Measurements from ENCODE around the gene UGT8. TPM values are rescaled to one million over a fixed set of nuclear protein-coding genes. Genes with fewer than 3 reads are reported as not detected.

The UGT8 gene
- total and polyA plus RNA-seq, 2 of the 8 experiments (the other 6 are each of a cell fraction or from before 2014, with no cell fraction given), result 16.9 to 26.9 TPM

DNA sequence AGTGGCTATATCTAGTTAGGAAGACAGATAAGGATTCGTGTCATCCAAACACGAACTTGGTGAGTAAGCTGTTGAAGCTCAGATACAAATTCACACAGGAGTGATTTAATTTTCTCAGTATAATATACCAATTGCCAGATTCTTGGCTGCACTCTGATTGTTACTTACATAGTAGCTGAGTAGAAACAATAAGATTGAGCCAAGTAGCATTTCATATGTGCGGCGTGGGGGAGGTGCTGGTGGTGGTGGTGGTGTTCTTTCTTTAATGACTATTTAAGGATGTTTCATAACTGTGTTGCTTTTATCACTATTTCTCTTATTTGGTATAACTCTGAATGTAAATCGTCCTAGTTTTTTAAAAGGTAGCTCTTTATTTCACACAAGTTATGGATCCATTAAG lies 102.9 kb downstream of the UGT8 start:
- no peaks in the 10 kb centered on the region for H3K79me2 ChIP-seq (ENCODE audit: control insufficient read depth in 1 of 2, insufficient read depth in 2 of 2, low read length in 2 of 2)
- ChIA-PET CTCF (ENCODE audit: partially characterized antibody) (interaction anchor here (0.9 to 1.4 kb wide), 4 partner anchors 10 to 328 kb away, joined by 3 to 6 read pairs (median 4); no protein-coding TSS in a partner anchor), POLR2A (ENCODE audit: partially characterized antibody) (no interaction called here)
- H4K8ac ChIP-seq (ENCODE audit: extremely low read depth, insufficient read depth, low read length), result no peak overlapping the region
- no peak overlapping the region for H2BK15ac ChIP-seq (ENCODE audit: low read length)
- no peak overlapping the region for H3K9ac ChIP-seq (replicated peaks in 1 of 4; ENCODE audit: extremely low read depth in 1 of 4, low read depth in 3 of 4, low read length in 3 of 4)
- H3K79me1 ChIP-seq (ENCODE audit: low read depth, low read length), result no peaks in the 10 kb centered on the region
- no peak overlapping the region for H4K5ac ChIP-seq (ENCODE audit: insufficient read length, low read depth, low read length)
- H3K36me3 ChIP-seq (ENCODE audit: control insufficient read depth in 2 of 4, insufficient read depth in 4 of 4, low read length in 3 of 4), result no peaks in the 10 kb centered on the region
- no peaks in the 10 kb centered on the region for H3K9me3 ChIP-seq (ENCODE audit: insufficient read depth in 2 of 2, low read depth in 1 of 2, low read length in 1 of 2)
- no peak overlapping the region for H3K4me2 ChIP-seq (ENCODE audit: insufficient read depth in 1 of 2, low read depth in 2 of 2, low read length in 2 of 2)
- H3K23ac ChIP-seq (ENCODE audit: insufficient read length), result no peak overlapping the region
- H3K4me3 ChIP-seq (ENCODE audit: extremely low read depth in 1 of 4, insufficient read depth in 2 of 4, low read depth in 3 of 4, low read length in 4 of 4), result no peak overlapping the region
- H3K14ac ChIP-seq (ENCODE audit: insufficient read length), result no peak overlapping the region
- no peaks in the 10 kb centered on the region for H4K20me1 ChIP-seq (replicated peaks in 1 of 2; ENCODE audit: control insufficient read depth in 1 of 2, insufficient read depth in 2 of 2, low read length in 2 of 2)
- no peaks in the 10 kb centered on the region for H3K4me1 ChIP-seq (replicated peaks in 1 of 4; ENCODE audit: control insufficient read depth in 3 of 4, insufficient read depth in 4 of 4, low read length in 3 of 4)
- peaks cover 0 to 1% (median 0%) of the 10 kb centered on the region in 4 experiments; a peak in 1 of 7 replicates for H3K27me3 ChIP-seq (replicated peaks in 1 of 4; ENCODE audit: control insufficient read depth in 3 of 4, extremely low read depth in 1 of 4, insufficient read depth in 3 of 4, low read length in 3 of 4)
- no peak overlapping the region for H2BK12ac ChIP-seq (ENCODE audit: low read depth, low read length)
- H2AFZ ChIP-seq (ENCODE audit: low read length), result no peak overlapping the region
- H3K56ac ChIP-seq (replicated peaks; ENCODE audit: insufficient read length, low read depth, low read length), result no peak overlapping the region
- no peak overlapping the region for H3K4ac ChIP-seq (replicated peaks; ENCODE audit: insufficient read length, low read depth, low read length)
- no peak overlapping the region for H2BK120ac ChIP-seq (replicated peaks; ENCODE audit: low read depth, low read length)
- H3K18ac ChIP-seq (ENCODE audit: extremely low read depth, low read length), result no peak overlapping the region
- H2BK5ac ChIP-seq (ENCODE audit: low read depth, low read length), result no peak overlapping the region
- H2AK5ac ChIP-seq (ENCODE audit: low read depth, low read length), result no peak overlapping the region
- H3K27ac ChIP-seq (ENCODE audit: low read depth, low read length), result no peak overlapping the region
- FAIRE-seq, result no peak
- DNase-seq (ENCODE audit: low read depth in 1 of 2, low spot score in 2 of 2), result no peak
- H2BK20ac ChIP-seq (ENCODE audit: low read length), result no peak overlapping the region
- no peak overlapping the region for H4K91ac ChIP-seq (replicated peaks; ENCODE audit: insufficient read length, low read length)
- 90% methylated on average over 5 of the region's 5 CpGs; no CpG with 5 or more reads in 1 of the 2 experiments for WGBS, 2 experiments (ENCODE audit: extremely low coverage in 1 of 2, insufficient coverage in 1 of 2, insufficient read length in 1 of 2, insufficient replicate concordance in 2 of 2, low coverage in 1 of 2, low lambda C conversion rate in 2 of 2, missing lambda C conversion rate in 1 of 2)
- H3K23me2 ChIP-seq (ENCODE audit: low read depth, low read length), result no peaks in the 10 kb centered on the region
- no peak for TF ChIP-seq SP1 (IDR thresholded peaks at IDR 0.05; ENCODE audit: low read depth, low read length)
- TF ChIP-seq, protein P1, sequence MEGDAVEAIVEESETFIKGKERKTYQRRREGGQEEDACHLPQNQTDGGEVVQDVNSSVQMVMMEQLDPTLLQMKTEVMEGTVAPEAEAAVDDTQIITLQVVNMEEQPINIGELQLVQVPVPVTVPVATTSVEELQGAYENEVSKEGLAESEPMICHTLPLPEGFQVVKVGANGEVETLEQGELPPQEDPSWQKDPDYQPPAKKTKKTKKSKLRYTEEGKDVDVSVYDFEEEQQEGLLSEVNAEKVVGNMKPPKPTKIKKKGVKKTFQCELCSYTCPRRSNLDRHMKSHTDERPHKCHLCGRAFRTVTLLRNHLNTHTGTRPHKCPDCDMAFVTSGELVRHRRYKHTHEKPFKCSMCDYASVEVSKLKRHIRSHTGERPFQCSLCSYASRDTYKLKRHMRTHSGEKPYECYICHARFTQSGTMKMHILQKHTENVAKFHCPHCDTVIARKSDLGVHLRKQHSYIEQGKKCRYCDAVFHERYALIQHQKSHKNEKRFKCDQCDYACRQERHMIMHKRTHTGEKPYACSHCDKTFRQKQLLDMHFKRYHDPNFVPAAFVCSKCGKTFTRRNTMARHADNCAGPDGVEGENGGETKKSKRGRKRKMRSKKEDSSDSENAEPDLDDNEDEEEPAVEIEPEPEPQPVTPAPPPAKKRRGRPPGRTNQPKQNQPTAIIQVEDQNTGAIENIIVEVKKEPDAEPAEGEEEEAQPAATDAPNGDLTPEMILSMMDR (IDR thresholded peaks at IDR 0.05; ENCODE audit: control extremely low read depth in 1 of 3, insufficient read depth in 1 of 3, low read depth in 1 of 3, low read length in 3 of 3), result no peak
- TF ChIP-seq CBX5 (IDR thresholded peaks at IDR 0.05; ENCODE audit: low read depth, low read length), result no peak
- no peak for TF ChIP-seq PHF8 (conservative IDR thresholded peaks at IDR 0.05; ENCODE audit: low read depth, low read length)
- TF ChIP-seq POLR2AphosphoS5 (IDR thresholded peaks at IDR 0.05; ENCODE audit: low read depth, low read length), result no peak
- no peak for TF ChIP-seq CHD2 (IDR thresholded peaks at IDR 0.05; ENCODE audit: low read length)

Data from H1 (cell line).